Neural crest cell (in vitro differentiated cells): Measurements from ENCODE around the gene TBX19. TPM values are rescaled to one million over a fixed set of nuclear protein-coding genes. Genes with fewer than 3 reads are reported as not detected.

Experiments used
- DNase-seq: peaks from one replicate; pipeline ENCODE4 v3.0.0; 2021; ENCODE audit warnings: low read depth, mixed read lengths, low spot score
- H3K27ac Mint-ChIP-seq: one replicate; pipeline ENCODE4 v1.8.0; 2021; ENCODE audit warnings: mild to moderate bottlenecking, mixed read lengths; ENCODE audit not compliant: unreplicated experiment
- H3K27me3 Mint-ChIP-seq: 2 replicates; pipeline ENCODE4 v1.8.0; 2021; ENCODE audit warnings: low read depth, mild to moderate bottlenecking, mixed read lengths
- H3K36me3 Mint-ChIP-seq: 2 replicates; pipeline ENCODE4 v1.8.0; 2021; ENCODE audit warnings: low read depth, mild to moderate bottlenecking, mixed read lengths
- H3K4me1 Mint-ChIP-seq: 2 replicates; pipeline ENCODE4 v1.8.0; 2021; ENCODE audit warnings: mixed read lengths
- H3K4me3 Mint-ChIP-seq: one replicate; pipeline ENCODE4 v1.8.0; 2021; ENCODE audit warnings: mild to moderate bottlenecking, mixed read lengths
- H3K9me3 Mint-ChIP-seq: 2 replicates; pipeline ENCODE4 v1.8.0; 2021; ENCODE audit warnings: mixed read lengths
- CTCF ChIP-seq: fragments of 200-600 bp; sonication (generic); conservative IDR thresholded peaks from 2 replicates; pipeline ENCODE4 v1.5.0; 2021; ENCODE audit warnings: antibody characterized with exemption, mild to moderate bottlenecking
- total RNA-seq: library from RNA; stranded (reverse); gene quantifications from 2 replicates; pipeline ENCODE4 v1.2.1, GENCODE V29; 2021

The TBX19 gene
- total RNA-seq, 1 donor from 2014 or later = 0.68 TPM

GRCh38 chr1:168279253-168279652, 1.4 kb upstream of the TBX19 start:
- no peak for DNase-seq
- TF ChIP-seq CTCF = no peak
- Mint-ChIP-seq H3K27me3 (no peaks in the 10 kb centered on the region), H3K36me3 (no peaks in the 10 kb centered on the region), H3K27ac (no peak overlapping the region), H3K9me3 (peaks cover 6% of the 10 kb centered on the region), H3K4me1 (no peaks in the 10 kb centered on the region), H3K4me3 (no peak overlapping the region)

DNA sequence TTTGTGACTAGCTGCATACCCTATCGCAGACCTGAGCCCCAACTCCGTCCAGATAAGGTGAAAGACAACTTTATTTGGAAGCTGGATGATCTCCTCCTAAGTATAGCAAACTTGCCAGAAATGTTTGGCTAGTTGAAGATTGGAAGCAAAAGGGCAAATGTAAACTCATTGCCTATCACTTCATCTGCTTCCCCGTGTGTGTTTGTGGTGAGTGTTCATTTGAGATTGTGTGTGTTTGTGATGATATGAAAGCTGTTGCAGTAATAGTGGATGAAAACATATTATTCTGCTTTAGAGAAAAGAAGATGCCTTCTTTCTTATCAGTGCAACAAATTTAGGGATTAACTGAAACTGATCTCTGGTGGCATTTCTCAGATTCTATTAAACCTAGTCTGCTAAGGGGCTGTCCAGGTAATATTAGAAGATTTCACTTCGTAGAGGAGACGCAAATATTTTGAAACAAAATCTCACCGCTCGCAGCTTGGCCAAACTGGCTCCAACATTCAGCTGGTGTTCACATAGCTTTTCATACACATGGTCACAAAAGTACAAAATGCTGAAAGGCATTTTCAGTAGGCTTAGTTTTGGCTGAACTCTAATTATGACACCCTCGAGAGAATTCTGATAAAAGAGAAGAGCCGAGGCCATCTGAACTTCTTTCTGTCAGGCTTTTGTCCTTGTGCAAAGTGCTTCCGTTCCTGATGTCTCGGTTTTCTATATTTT, 1.1 kb downstream of the TBX19 start:
- H3K4me3 Mint-ChIP-seq = no peak overlapping the region
- peaks cover 4% of the 10 kb centered on the region for H3K4me1 Mint-ChIP-seq
- DNase-seq = no peak
- H3K36me3 Mint-ChIP-seq = no peaks in the 10 kb centered on the region
- H3K27me3 Mint-ChIP-seq = no peaks in the 10 kb centered on the region
- H3K27ac Mint-ChIP-seq = no peak overlapping the region
- peaks cover 4% of the 10 kb centered on the region for H3K9me3 Mint-ChIP-seq
- TF ChIP-seq CTCF = no peak

DNA sequence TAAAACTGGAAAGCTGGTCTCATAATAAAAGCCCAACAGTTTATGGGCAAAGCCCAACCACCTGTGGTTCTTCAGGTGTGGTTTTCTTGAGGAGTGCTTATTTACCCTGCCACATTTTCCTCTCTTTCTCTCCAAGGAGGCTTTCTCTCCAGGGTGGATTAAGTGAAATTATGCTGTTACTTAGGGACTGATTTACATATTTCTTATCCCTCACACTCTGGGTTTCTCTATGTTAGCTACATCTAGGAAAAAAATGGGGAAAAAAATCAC, 4.8 kb downstream of the TBX19 start:
- H3K9me3 Mint-ChIP-seq = no peaks in the 10 kb centered on the region
- TF ChIP-seq CTCF = no peak
- no peak for DNase-seq
- H3K27me3 Mint-ChIP-seq = no peaks in the 10 kb centered on the region
- no peaks in the 10 kb centered on the region for H3K36me3 Mint-ChIP-seq
- no peak overlapping the region for H3K27ac Mint-ChIP-seq
- peaks cover 11% of the 10 kb centered on the region for H3K4me1 Mint-ChIP-seq
- no peak overlapping the region for H3K4me3 Mint-ChIP-seq

- no peak overlapping the region for H3K27ac Mint-ChIP-seq
- H3K9me3 Mint-ChIP-seq = no peaks in the 10 kb centered on the region
- H3K36me3 Mint-ChIP-seq = no peaks in the 10 kb centered on the region
- no peaks in the 10 kb centered on the region for H3K27me3 Mint-ChIP-seq
- no peak for TF ChIP-seq CTCF
- DNase-seq = no peak
- H3K4me1 Mint-ChIP-seq = peaks cover 11% of the 10 kb centered on the region
- H3K4me3 Mint-ChIP-seq = no peak overlapping the region
These were observed 5.6 kb downstream of the TBX19 start for GRCh38 chr1:168285971-168286927.

GRCh38 chr1:168287237-168287664, 6.6 kb downstream of the TBX19 start:
- Mint-ChIP-seq H3K4me1 (peaks cover 11% of the 10 kb centered on the region), H3K27me3 (no peaks in the 10 kb centered on the region), H3K36me3 (no peaks in the 10 kb centered on the region), H3K9me3 (no peaks in the 10 kb centered on the region), H3K27ac (no peak overlapping the region), H3K4me3 (no peak overlapping the region)
- no peak for TF ChIP-seq CTCF
- no peak for DNase-seq
